Endothelial cell of umbilical vein (primary cell): ENCODE data around the gene CDHR1. TPM values are rescaled to one million over a fixed set of nuclear protein-coding genes. Genes with fewer than 3 reads are reported as not detected.

ENCODE experiments used
- BruUV-seq: library from RNA; stranded (reverse); fragments of 400-500 nt; replicated peaks from 2 replicates; lab custom pipeline; 2021; lab: Mats Ljungman, UMichigan
- CTCF ChIA-PET: fragments of 300-600, 350-600 bp; sonication (Branson Sonifier 250); formaldehyde crosslinking; loops from one replicate; lab custom pipeline; 2021; ENCODE audit warnings: antibody characterized with exemption, inconsistent platforms; lab: Charles Lee
- POLR2A ChIA-PET: fragments of 300-600, 350-600 bp; sonication (Branson Sonifier 250); formaldehyde crosslinking; loops from one replicate; lab custom pipeline; 2021; ENCODE audit warnings: antibody characterized with exemption, inconsistent platforms; lab: Charles Lee
- DNase-seq: peaks from one replicate; pipeline ENCODE4 v3.0.0-alpha.2; 2011; ENCODE audit warnings: low read depth, low spot score
- FAIRE-seq: peaks from 2 replicates; lab custom pipeline; 2011; peaks lifted over from hg19 to GRCh38; lab: Jason Lieb, UNC
- H2AFZ ChIP-seq: 2 replicates; pipeline ENCODE4 v1.6.0; 2012; ENCODE audit warnings: low read depth, low read length, control low read depth, inconsistent platforms
- H3K27ac ChIP-seq: 2 replicates; pipeline ENCODE4 v1.5.1; 2011; ENCODE audit warnings: low read depth, mild to moderate bottlenecking, control low read depth, low read length, moderate library complexity; ENCODE audit not compliant: insufficient read depth
- H3K27me3 ChIP-seq, 2 experiments: 2 replicates each; pipeline versions ENCODE4 v1.6.0 to v1.6.1; 2011; ENCODE audit warnings: low read length in 2 of 2, mixed read lengths in 1 of 2; ENCODE audit not compliant: control insufficient read depth in 2 of 2, insufficient read depth in 2 of 2
- H3K36me3 ChIP-seq, 2 experiments: 2 replicates in 1 of 2; 3 replicates in 1 of 2; pipeline ENCODE4 v1.5.1; 2011; ENCODE audit warnings: low read length in 2 of 2, mild to moderate bottlenecking in 1 of 2, moderate library complexity in 1 of 2; ENCODE audit not compliant: control insufficient read depth in 2 of 2, insufficient read depth in 2 of 2; ENCODE audit errors: extremely low read depth in 1 of 2
- H3K4me1 ChIP-seq: 3 replicates; pipeline ENCODE4 v1.5.1; 2011; ENCODE audit warnings: mild to moderate bottlenecking, low read length; ENCODE audit not compliant: control insufficient read depth, insufficient read depth; ENCODE audit errors: extremely low read depth
- H3K4me2 ChIP-seq: 2 replicates; pipeline ENCODE4 v1.6.1; 2011; ENCODE audit warnings: low read length, control low read depth, mixed read lengths; ENCODE audit not compliant: insufficient read depth
- H3K4me3 ChIP-seq, 3 experiments: fragments of 200-600 bp in 1 of 3; sonication (generic), shearing (Covaris generic) in 1 of 3; replicated peaks in 1 of 3; 2 replicates each; pipeline ENCODE4 v1.5.1; 2011 to 2016; ENCODE audit warnings: control low read depth in 3 of 3, low read length in 3 of 3, mild to moderate bottlenecking in 2 of 3, inconsistent platforms in 1 of 3, low read depth in 1 of 3, moderate library complexity in 1 of 3; ENCODE audit not compliant: insufficient read depth in 1 of 3
- H3K79me2 ChIP-seq: 2 replicates; pipeline ENCODE4 v1.6.0; 2012; ENCODE audit warnings: low read length, inconsistent platforms; ENCODE audit not compliant: control insufficient read depth, insufficient read depth
- H3K9ac ChIP-seq: replicated peaks from 2 replicates; pipeline ENCODE3; 2011; ENCODE audit warnings: low read length, control low read depth; ENCODE audit not compliant: insufficient read depth; ENCODE audit errors: extremely low read depth
- H3K9me1 ChIP-seq: replicated peaks from 3 replicates; pipeline ENCODE4 v1.6.0; 2011; ENCODE audit warnings: mild to moderate bottlenecking, low read length; ENCODE audit not compliant: control insufficient read depth, insufficient read depth; ENCODE audit errors: extremely low read depth
- H3K9me3 ChIP-seq: replicated peaks from 2 replicates; pipeline ENCODE4 v1.5.1; 2012; ENCODE audit warnings: low read length, inconsistent platforms; ENCODE audit not compliant: control insufficient read depth, insufficient read depth
- H4K20me1 ChIP-seq: replicated peaks from 2 replicates; pipeline ENCODE3; 2011; ENCODE audit warnings: mild to moderate bottlenecking, low read length; ENCODE audit not compliant: control insufficient read depth, insufficient read depth; ENCODE audit errors: extremely low read depth
- EZH2 ChIP-seq: IDR thresholded peaks from 2 replicates; pipeline ENCODE4 v1.6.1; 2012; ENCODE audit warnings: borderline replicate concordance, low read depth, mild to moderate bottlenecking, moderate library complexity, low read length, inconsistent platforms; ENCODE audit not compliant: severe bottlenecking
- FOS ChIP-seq: IDR thresholded peaks from 2 replicates; pipeline ENCODE4 v1.6.1; 2011; ENCODE audit warnings: mild to moderate bottlenecking, low read length, moderate library complexity, borderline replicate concordance; ENCODE audit not compliant: insufficient read depth
- GATA2 ChIP-seq: IDR thresholded peaks from 2 replicates; pipeline ENCODE4 v1.7.0; 2011; ENCODE audit warnings: low read depth, mild to moderate bottlenecking, moderate library complexity, mixed read lengths, low read length; ENCODE audit not compliant: insufficient read length, insufficient read depth
- JUN ChIP-seq: IDR thresholded peaks from 2 replicates; pipeline ENCODE4 v1.6.1; 2011; ENCODE audit warnings: borderline replicate concordance, low read depth; ENCODE audit not compliant: insufficient read length, insufficient read depth
- MAX ChIP-seq: IDR thresholded peaks from 2 replicates; pipeline ENCODE4 v1.6.1; 2011; ENCODE audit not compliant: insufficient read depth, insufficient read length
- MYC ChIP-seq: IDR thresholded peaks from one replicate; pipeline ENCODE4 v1.6.1; 2011; ENCODE audit warnings: mild to moderate bottlenecking, low read depth, low read length
- POLR2A ChIP-seq: IDR thresholded peaks from 2 replicates; pipeline ENCODE4 v1.6.1; 2012; ENCODE audit warnings: low read depth, mild to moderate bottlenecking, control low read depth, low read length
- POLR2AphosphoS5 ChIP-seq: IDR thresholded peaks from 2 replicates; pipeline ENCODE4 v1.6.1; 2012; ENCODE audit warnings: low read depth, mild to moderate bottlenecking, control low read depth, low read length, moderate library complexity; ENCODE audit not compliant: insufficient read depth
- dilution Hi-C: fragments of 300-500 bp; cut with MboI; formaldehyde crosslinking; loops from one replicate; pipeline ENCODE4 v1.15.0; 2019; ENCODE audit warnings: low sequenced_read_pairs; ENCODE audit not compliant: extremely low pct_ligation_motif_present
- intact Hi-C: fragments of 100-400 bp; cut with micrococcal nuclease; formaldehyde crosslinking; loops from one replicate; pipeline ENCODE4 v1.10.0; 2022
- polyA plus RNA-seq, 4 experiments: library from polyadenylated mRNA; depleted of rRNA in 3 of 4; stranded (reverse) in 3 of 4; unstranded in 1 of 4; fragments of >200 nt; gene quantifications; 2 replicates each; pipeline versions ENCODE4 v1.2.1 to v1.2.3, GENCODE V29; 2011 to 2012; ENCODE audit warnings: missing spikeins in 1 of 4
- total RNA-seq: library from RNA; stranded (reverse); gene quantifications from 2 replicates; pipeline ENCODE4 v1.2.3, GENCODE V29; 2021
- TF ChIP-seq, protein P1 (sequence below), 2 donors: IDR thresholded peaks; 1 replicate in 1 of 2; 2 replicates in 1 of 2; pipeline ENCODE4 v1.5.1; 2011; ENCODE audit warnings: low read length in 2 of 2, mild to moderate bottlenecking in 2 of 2, moderate library complexity in 2 of 2, control low read depth in 1 of 2, inconsistent platforms in 1 of 2, low read depth in 1 of 2; ENCODE audit not compliant: insufficient read depth in 1 of 2; ENCODE audit errors: extremely low read depth in 1 of 2

CDHR1 gene
- total and polyA plus RNA-seq, 2 donors (not counting 3 experiments of a cell fraction or from before 2014, with no cell fraction given) = 0.11 to 0.53 TPM

GRCh38 chr10:84156009-84156408 lies 38.3 kb upstream of the CDHR1 start:
- H3K27ac ChIP-seq = no peak overlapping the region
- no peaks in the 10 kb centered on the region for H3K9me1 ChIP-seq
- no peak overlapping the region for H3K4me2 ChIP-seq
- dilution Hi-C loops = no loop called here
- DNase-seq = no peak
- H3K4me1 ChIP-seq = no peaks in the 10 kb centered on the region
- intact Hi-C loops = no loop called here
- no peak overlapping the region for H3K4me3 ChIP-seq
- no peak for FAIRE-seq
- no peak for TF ChIP-seq JUN
- TF ChIP-seq GATA2 = no peak
- TF ChIP-seq MAX = no peak
- TF ChIP-seq, protein P1, sequence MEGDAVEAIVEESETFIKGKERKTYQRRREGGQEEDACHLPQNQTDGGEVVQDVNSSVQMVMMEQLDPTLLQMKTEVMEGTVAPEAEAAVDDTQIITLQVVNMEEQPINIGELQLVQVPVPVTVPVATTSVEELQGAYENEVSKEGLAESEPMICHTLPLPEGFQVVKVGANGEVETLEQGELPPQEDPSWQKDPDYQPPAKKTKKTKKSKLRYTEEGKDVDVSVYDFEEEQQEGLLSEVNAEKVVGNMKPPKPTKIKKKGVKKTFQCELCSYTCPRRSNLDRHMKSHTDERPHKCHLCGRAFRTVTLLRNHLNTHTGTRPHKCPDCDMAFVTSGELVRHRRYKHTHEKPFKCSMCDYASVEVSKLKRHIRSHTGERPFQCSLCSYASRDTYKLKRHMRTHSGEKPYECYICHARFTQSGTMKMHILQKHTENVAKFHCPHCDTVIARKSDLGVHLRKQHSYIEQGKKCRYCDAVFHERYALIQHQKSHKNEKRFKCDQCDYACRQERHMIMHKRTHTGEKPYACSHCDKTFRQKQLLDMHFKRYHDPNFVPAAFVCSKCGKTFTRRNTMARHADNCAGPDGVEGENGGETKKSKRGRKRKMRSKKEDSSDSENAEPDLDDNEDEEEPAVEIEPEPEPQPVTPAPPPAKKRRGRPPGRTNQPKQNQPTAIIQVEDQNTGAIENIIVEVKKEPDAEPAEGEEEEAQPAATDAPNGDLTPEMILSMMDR (IDR thresholded peaks at IDR 0.05; ENCODE audit: extremely low read depth in 1 of 2, insufficient read depth in 1 of 2, low read depth in 1 of 2, low read length in 2 of 2) = no peak
- TF ChIP-seq MYC = no peak
- no peak for TF ChIP-seq POLR2AphosphoS5
- no peak for TF ChIP-seq EZH2
- no peak for TF ChIP-seq POLR2A
- TF ChIP-seq FOS = no peak
- no TSS peak for BruUV-seq
- H2AFZ ChIP-seq = no peak overlapping the region
- POLR2A ChIA-PET = no interaction called here
- H3K27me3 ChIP-seq = peaks cover 0 to 2% of the 10 kb centered on the region in 2 experiments
- H4K20me1 ChIP-seq = no peaks in the 10 kb centered on the region
- H3K36me3 ChIP-seq = peaks cover 8 to 12% of the 10 kb centered on the region in 2 experiments
- CTCF ChIA-PET = interaction anchor here (1.1 to 1.2 kb wide), 2 partner anchors 8 kb away, joined by 3 to 5 read pairs; no protein-coding TSS in a partner anchor
- H3K9ac ChIP-seq = no peak overlapping the region
- no peaks in the 10 kb centered on the region for H3K9me3 ChIP-seq
- H3K79me2 ChIP-seq = no peaks in the 10 kb centered on the region
